Measurements from ENCODE around the gene TMEM94.
A peak's percentile ranks its signal among the peaks of the same experiment; 100 is the strongest.

The TMEM94 gene

GRCh38 chr17:75473246-75473645, 16.8 kb downstream of the TMEM94 start:
- no peak overlapping the region for H3K4me3 ChIP-seq (ENCODE audit: low read depth, low read length)
- no peak overlapping the region for H3K4me2 ChIP-seq (ENCODE audit: low read length)
- no peak for TF ChIP-seq CTCF (IDR thresholded peaks at IDR 0.05)
- peaks cover 6% of the 10 kb centered on the region for H3K4me1 ChIP-seq
- no peak overlapping the region for H3K27ac ChIP-seq
- no peaks in the 10 kb centered on the region for H3K27me3 ChIP-seq (ENCODE audit: control insufficient read depth, insufficient read depth, low read length)
- no peaks in the 10 kb centered on the region for H3K36me3 ChIP-seq (ENCODE audit: control insufficient read depth, insufficient read depth, low read length)
- H2AFZ ChIP-seq, result no peak overlapping the region
- H3K9me3 ChIP-seq (ENCODE audit: control insufficient read depth, low read length), result no peaks in the 10 kb centered on the region
- peaks cover 20% of the 10 kb centered on the region for H3K79me2 ChIP-seq
- no peak overlapping the region for H3K9ac ChIP-seq

- H3K27me3 ChIP-seq (ENCODE audit: control insufficient read depth, insufficient read depth, low read length), result no peaks in the 10 kb centered on the region
- H3K9ac ChIP-seq, result no peak overlapping the region
- H3K4me3 ChIP-seq (ENCODE audit: low read depth, low read length), result no peak overlapping the region
- H3K4me1 ChIP-seq, result peaks cover 6% of the 10 kb centered on the region
- no peak overlapping the region for H2AFZ ChIP-seq
- no peak overlapping the region for H3K4me2 ChIP-seq (ENCODE audit: low read length)
- peaks cover 16% of the 10 kb centered on the region for H3K79me2 ChIP-seq
- no peaks in the 10 kb centered on the region for H3K9me3 ChIP-seq (ENCODE audit: control insufficient read depth, low read length)
- H3K27ac ChIP-seq, result no peak overlapping the region
- no peaks in the 10 kb centered on the region for H3K36me3 ChIP-seq (ENCODE audit: control insufficient read depth, insufficient read depth, low read length)
- no peak for TF ChIP-seq CTCF (IDR thresholded peaks at IDR 0.05)
These were observed 18.3 kb downstream of the TMEM94 start for GRCh38 chr17:75474736-75475135.

GRCh38 chr17:75475144-75475835, 18.9 kb downstream of the TMEM94 start:
- peaks cover 15% of the 10 kb centered on the region for H3K79me2 ChIP-seq
- H3K27me3 ChIP-seq (ENCODE audit: control insufficient read depth, insufficient read depth, low read length), result no peaks in the 10 kb centered on the region
- H3K27ac ChIP-seq, result peak overlapping the region; percentile 52
- TF ChIP-seq CTCF (IDR thresholded peaks at IDR 0.05), result no peak
- H2AFZ ChIP-seq, result no peak overlapping the region
- no peaks in the 10 kb centered on the region for H3K9me3 ChIP-seq (ENCODE audit: control insufficient read depth, low read length)
- H3K36me3 ChIP-seq (ENCODE audit: control insufficient read depth, insufficient read depth, low read length), result no peaks in the 10 kb centered on the region
- H3K4me2 ChIP-seq (ENCODE audit: low read length), result no peak overlapping the region
- no peak overlapping the region for H3K4me3 ChIP-seq (ENCODE audit: low read depth, low read length)
- peaks cover 6% of the 10 kb centered on the region for H3K4me1 ChIP-seq
- no peak overlapping the region for H3K9ac ChIP-seq

GRCh38 chr17:75475851-75476250, 19.4 kb downstream of the TMEM94 start:
- Histone ChIP-seq H3K9me3 (ENCODE audit: control insufficient read depth, low read length) (no peaks in the 10 kb centered on the region), H3K9ac (no peak overlapping the region), H3K27me3 (ENCODE audit: control insufficient read depth, insufficient read depth, low read length) (no peaks in the 10 kb centered on the region), H3K36me3 (ENCODE audit: control insufficient read depth, insufficient read depth, low read length) (no peaks in the 10 kb centered on the region), H3K27ac (peak overlapping the region; percentile 52), H3K4me1 (peaks cover 6% of the 10 kb centered on the region), H3K79me2 (peaks cover 21% of the 10 kb centered on the region), H3K4me2 (ENCODE audit: low read length) (no peak overlapping the region), H3K4me3 (ENCODE audit: low read depth, low read length) (no peak overlapping the region), H2AFZ (no peak overlapping the region)
- no peak for TF ChIP-seq CTCF (IDR thresholded peaks at IDR 0.05)

GRCh38 chr17:75476271-75476671, 19.8 kb downstream of the TMEM94 start:
- H2AFZ ChIP-seq, result no peak overlapping the region
- TF ChIP-seq CTCF (IDR thresholded peaks at IDR 0.05), result no peak
- H3K4me2 ChIP-seq (ENCODE audit: low read length), result no peak overlapping the region
- peaks cover 6% of the 10 kb centered on the region for H3K4me1 ChIP-seq
- H3K9ac ChIP-seq, result no peak overlapping the region
- H3K4me3 ChIP-seq (ENCODE audit: low read depth, low read length), result no peak overlapping the region
- no peaks in the 10 kb centered on the region for H3K36me3 ChIP-seq (ENCODE audit: control insufficient read depth, insufficient read depth, low read length)
- peaks cover 23% of the 10 kb centered on the region for H3K79me2 ChIP-seq
- H3K27ac ChIP-seq, result peak overlapping the region; percentile 52
- no peaks in the 10 kb centered on the region for H3K9me3 ChIP-seq (ENCODE audit: control insufficient read depth, low read length)
- no peaks in the 10 kb centered on the region for H3K27me3 ChIP-seq (ENCODE audit: control insufficient read depth, insufficient read depth, low read length)
